ENCODE data around the gene STARD10.
A peak's percentile ranks its signal among the peaks of the same experiment; 100 is the strongest.
"Not testable (repeated sequence)": the region's sequence is repeated elsewhere in the genome, so short reads cannot be mapped to it uniquely, and the experiment has no call there.

Gene STARD10

GRCh38 chr11:72814286-72815109 is 20.7 kb upstream of the STARD10 start, which contains the start of gene ATG16L2:
Gene ATG16L2, plus strand, starts transcription at chr11:72814411. Its CDS starts 35 bp downstream, at chr11:72814446.
- H3K27ac ChIP-seq (ENCODE audit: low read depth, low read length): peak within 1 kb of the TSS; percentile 95
- peak within 1 kb of the TSS; percentile 97 to 100 for H3K4me3 ChIP-seq (ENCODE audit: low read depth in 1 of 2, low read length in 2 of 2)
- H3K4me1 ChIP-seq (ENCODE audit: insufficient read depth, low read length): peaks cover 25% of the 10 kb centered on the region
- peaks cover 21% of the 10 kb centered on the region for H3K36me3 ChIP-seq (ENCODE audit: insufficient read depth, low read length)
- H3K9ac ChIP-seq (ENCODE audit: low read length): peak within 1 kb of the TSS; percentile 78
- H3K27me3 ChIP-seq (ENCODE audit: control insufficient read depth in 1 of 2, insufficient read depth in 2 of 2, low read length in 2 of 2): no peaks in the 10 kb centered on the region
- H3K9me3 ChIP-seq (ENCODE audit: low read length): no peaks in the 10 kb centered on the region

- H3K9ac ChIP-seq (ENCODE audit: low read length): peak overlapping the region; percentile 75
- peaks cover 20% of the 10 kb centered on the region for H3K36me3 ChIP-seq (ENCODE audit: insufficient read depth, low read length)
- H3K27me3 ChIP-seq (ENCODE audit: control insufficient read depth in 1 of 2, insufficient read depth in 2 of 2, low read length in 2 of 2): no peaks in the 10 kb centered on the region
- H3K4me1 ChIP-seq (ENCODE audit: insufficient read depth, low read length): peaks cover 25% of the 10 kb centered on the region
- H3K9me3 ChIP-seq (ENCODE audit: low read length): no peaks in the 10 kb centered on the region
- peak overlapping the region; percentile 95 for H3K27ac ChIP-seq (ENCODE audit: low read depth, low read length)
- H3K4me3 ChIP-seq (ENCODE audit: low read depth in 1 of 2, low read length in 2 of 2): peak overlapping the region; percentile 97 to 100
Measured at GRCh38 chr11:72813740-72814285, 20.0 kb upstream of the STARD10 start.

GRCh38 chr11:72812967-72813739 is 19.3 kb upstream of the STARD10 start:
- Histone ChIP-seq H3K4me3 (ENCODE audit: low read depth in 1 of 2, low read length in 2 of 2) (peak overlapping the region; percentile 97 to 100), H3K27ac (ENCODE audit: low read depth, low read length) (peak overlapping the region; percentile 95), H3K9ac (ENCODE audit: low read length) (peak overlapping the region; percentile 75), H3K36me3 (ENCODE audit: insufficient read depth, low read length) (peaks cover 15% of the 10 kb centered on the region), H3K4me1 (ENCODE audit: insufficient read depth, low read length) (peaks cover 25% of the 10 kb centered on the region), H3K9me3 (ENCODE audit: low read length) (no peaks in the 10 kb centered on the region), H3K27me3 (ENCODE audit: control insufficient read depth in 1 of 2, insufficient read depth in 2 of 2, low read length in 2 of 2) (no peaks in the 10 kb centered on the region)

DNA sequence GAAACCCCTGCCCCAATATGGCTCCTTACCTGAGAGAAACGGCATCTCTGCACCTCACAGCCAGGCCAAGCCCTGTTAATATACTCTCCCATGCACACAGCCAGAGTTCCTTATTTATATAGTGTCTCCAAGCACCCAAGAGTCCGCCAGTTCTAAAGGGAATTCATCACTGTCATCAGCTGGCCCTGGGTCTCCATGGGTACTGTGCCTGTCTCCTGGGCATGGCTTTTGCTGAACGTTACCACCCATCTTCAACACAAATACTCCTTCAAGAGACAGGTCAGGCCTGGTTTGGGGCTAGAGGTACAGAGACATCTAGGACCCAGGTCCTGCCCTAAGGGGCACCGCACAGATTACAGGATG is 18.7 kb upstream of the STARD10 start:
- Histone ChIP-seq H3K4me3 (ENCODE audit: low read depth in 1 of 2, low read length in 2 of 2) (peak overlapping the region; percentile 97 to 100), H3K4me1 (ENCODE audit: insufficient read depth, low read length) (peaks cover 25% of the 10 kb centered on the region), H3K36me3 (ENCODE audit: insufficient read depth, low read length) (peaks cover 9% of the 10 kb centered on the region), H3K27ac (ENCODE audit: low read depth, low read length) (peak overlapping the region; percentile 95), H3K27me3 (ENCODE audit: control insufficient read depth in 1 of 2, insufficient read depth in 2 of 2, low read length in 2 of 2) (no peaks in the 10 kb centered on the region), H3K9me3 (ENCODE audit: low read length) (no peaks in the 10 kb centered on the region), H3K9ac (ENCODE audit: low read length) (peak overlapping the region; percentile 75)

- H3K4me1 ChIP-seq (ENCODE audit: insufficient read depth, low read length): peaks cover 25% of the 10 kb centered on the region
- not testable (repeated sequence) for H3K27me3 ChIP-seq (ENCODE audit: control insufficient read depth in 1 of 2, insufficient read depth in 2 of 2, low read length in 2 of 2); H3K36me3 ChIP-seq (ENCODE audit: insufficient read depth, low read length); H3K9ac ChIP-seq (ENCODE audit: low read length); H3K9me3 ChIP-seq (ENCODE audit: low read length); H3K27ac ChIP-seq (ENCODE audit: low read depth, low read length); H3K4me3 ChIP-seq (ENCODE audit: low read depth in 1 of 2, low read length in 2 of 2)
Measured at GRCh38 chr11:72811686-72812085, 17.8 kb upstream of the STARD10 start.

- H3K4me1 ChIP-seq (ENCODE audit: insufficient read depth, low read length): peaks cover 15% of the 10 kb centered on the region
- H3K36me3 ChIP-seq (ENCODE audit: insufficient read depth, low read length): peaks cover 6% of the 10 kb centered on the region
- H3K4me3 ChIP-seq (ENCODE audit: low read depth in 1 of 2, low read length in 2 of 2): no peak overlapping the region
- H3K27ac ChIP-seq (ENCODE audit: low read depth, low read length): no peak overlapping the region
- no peak overlapping the region for H3K9ac ChIP-seq (ENCODE audit: low read length)
- no peaks in the 10 kb centered on the region for H3K27me3 ChIP-seq (ENCODE audit: control insufficient read depth in 1 of 2, insufficient read depth in 2 of 2, low read length in 2 of 2)
- no peaks in the 10 kb centered on the region for H3K9me3 ChIP-seq (ENCODE audit: low read length)
Measured at GRCh38 chr11:72808331-72808798, 14.5 kb upstream of the STARD10 start.

- Histone ChIP-seq H3K4me3 (ENCODE audit: low read depth in 1 of 2, low read length in 2 of 2) (no peak overlapping the region), H3K36me3 (ENCODE audit: insufficient read depth, low read length) (peaks cover 6% of the 10 kb centered on the region), H3K27ac (ENCODE audit: low read depth, low read length) (no peak overlapping the region), H3K9me3 (ENCODE audit: low read length) (no peaks in the 10 kb centered on the region), H3K9ac (ENCODE audit: low read length) (no peak overlapping the region), H3K27me3 (ENCODE audit: control insufficient read depth in 1 of 2, insufficient read depth in 2 of 2, low read length in 2 of 2) (no peaks in the 10 kb centered on the region), H3K4me1 (ENCODE audit: insufficient read depth, low read length) (peaks cover 9% of the 10 kb centered on the region)
Measured at GRCh38 chr11:72807792-72808191, 13.9 kb upstream of the STARD10 start.

DNA sequence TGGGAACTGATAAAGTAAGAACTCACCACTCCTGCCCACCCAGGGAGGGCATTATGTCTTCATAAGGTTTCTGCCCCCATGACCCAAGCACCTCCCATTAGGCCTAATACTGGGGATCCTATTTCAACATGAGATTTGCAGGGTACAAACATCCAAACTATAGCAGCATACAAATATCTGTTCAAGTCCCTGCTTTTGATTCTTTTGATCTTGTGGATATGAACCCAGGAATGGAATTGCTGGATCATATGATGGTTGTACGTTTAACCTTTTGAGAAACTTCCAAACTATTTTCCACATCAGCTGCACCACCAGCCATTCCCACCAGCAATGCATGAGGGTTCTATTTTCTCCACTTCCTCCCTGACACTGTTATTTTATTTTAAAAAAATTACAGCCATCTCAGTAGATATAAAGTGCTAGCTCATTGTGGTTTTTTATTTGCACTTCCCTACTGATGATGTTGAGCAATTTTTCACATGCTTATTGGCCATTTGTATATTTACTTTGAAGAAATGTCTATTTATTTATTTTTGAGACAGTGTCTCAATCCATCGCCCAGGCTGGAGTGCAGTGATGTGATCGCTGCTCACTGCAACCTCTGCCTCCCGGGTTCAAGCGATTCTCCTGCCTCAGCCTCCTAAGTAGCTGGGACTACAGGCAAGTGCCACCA is 13.3 kb upstream of the STARD10 start:
- no peaks in the 10 kb centered on the region for H3K9me3 ChIP-seq (ENCODE audit: low read length)
- peaks cover 6% of the 10 kb centered on the region for H3K36me3 ChIP-seq (ENCODE audit: insufficient read depth, low read length)
- peaks cover 5% of the 10 kb centered on the region for H3K4me1 ChIP-seq (ENCODE audit: insufficient read depth, low read length)
- no peak overlapping the region for H3K27ac ChIP-seq (ENCODE audit: low read depth, low read length)
- no peak overlapping the region for H3K4me3 ChIP-seq (ENCODE audit: low read depth in 1 of 2, low read length in 2 of 2)
- H3K27me3 ChIP-seq (ENCODE audit: control insufficient read depth in 1 of 2, insufficient read depth in 2 of 2, low read length in 2 of 2): no peaks in the 10 kb centered on the region
- H3K9ac ChIP-seq (ENCODE audit: low read length): no peak overlapping the region

- H3K9ac ChIP-seq (ENCODE audit: low read length); H3K9me3 ChIP-seq (ENCODE audit: low read length); H3K4me1 ChIP-seq (ENCODE audit: insufficient read depth, low read length); H3K27ac ChIP-seq (ENCODE audit: low read depth, low read length); H3K36me3 ChIP-seq (ENCODE audit: insufficient read depth, low read length); H3K4me3 ChIP-seq (ENCODE audit: low read depth in 1 of 2, low read length in 2 of 2); H3K27me3 ChIP-seq (ENCODE audit: control insufficient read depth in 1 of 2, insufficient read depth in 2 of 2, low read length in 2 of 2): not testable (repeated sequence)
Measured at GRCh38 chr11:72806378-72806777, 12.5 kb upstream of the STARD10 start.

DNA sequence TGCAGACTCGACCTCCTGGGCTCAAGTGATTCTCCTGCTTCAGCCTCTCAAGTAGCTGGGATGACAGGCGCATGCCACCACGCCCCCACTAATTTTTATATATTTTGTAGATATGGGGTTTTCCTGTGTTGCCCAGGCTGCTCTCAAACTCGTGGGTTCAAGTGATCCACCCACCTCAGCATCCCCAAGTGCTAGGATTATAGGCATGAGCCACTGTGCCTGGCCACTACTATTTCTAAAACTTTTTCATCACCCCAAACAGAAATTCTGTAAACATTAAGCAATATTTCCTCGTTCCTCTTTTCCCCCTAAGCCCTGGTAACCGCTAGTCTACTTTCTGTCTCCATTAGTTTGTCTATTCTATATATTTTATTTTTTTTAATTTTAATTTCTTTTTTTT is 11.4 kb upstream of the STARD10 start:
- Histone ChIP-seq H3K9ac (ENCODE audit: low read length) (no peak overlapping the region), H3K36me3 (ENCODE audit: insufficient read depth, low read length) (peaks cover 6% of the 10 kb centered on the region), H3K4me3 (ENCODE audit: low read depth in 1 of 2, low read length in 2 of 2) (no peak overlapping the region), H3K27me3 (ENCODE audit: control insufficient read depth in 1 of 2, insufficient read depth in 2 of 2, low read length in 2 of 2) (no peaks in the 10 kb centered on the region), H3K27ac (ENCODE audit: low read depth, low read length) (no peak overlapping the region), H3K4me1 (ENCODE audit: insufficient read depth, low read length) (no peaks in the 10 kb centered on the region), H3K9me3 (ENCODE audit: low read length) (no peaks in the 10 kb centered on the region)

GRCh38 chr11:72802822-72803221 is 9.0 kb upstream of the STARD10 start:
- Histone ChIP-seq H3K36me3 (ENCODE audit: insufficient read depth, low read length) (no peaks in the 10 kb centered on the region), H3K27me3 (ENCODE audit: control insufficient read depth in 1 of 2, insufficient read depth in 2 of 2, low read length in 2 of 2) (no peaks in the 10 kb centered on the region), H3K9ac (ENCODE audit: low read length) (no peak overlapping the region), H3K9me3 (ENCODE audit: low read length) (no peaks in the 10 kb centered on the region), H3K27ac (ENCODE audit: low read depth, low read length) (no peak overlapping the region), H3K4me3 (ENCODE audit: low read depth in 1 of 2, low read length in 2 of 2) (no peak overlapping the region), H3K4me1 (ENCODE audit: insufficient read depth, low read length) (no peaks in the 10 kb centered on the region)
